Muscle layer of colon (tissue), 2 donors: Measurements from ENCODE around the gene GRM1.
A peak's percentile ranks its signal among the peaks of the same experiment; 100 is the strongest.

ENCODE experiments used
- H3K27ac ChIP-seq: one replicate; pipeline ENCODE4 v1.7.0; 2013; ENCODE audit warnings: low read depth, mild to moderate bottlenecking, low read length, moderate library complexity
- H3K27me3 ChIP-seq, 2 donors: one replicate each; pipeline ENCODE4 v1.7.0; 2013; ENCODE audit warnings: low read length in 2 of 2, mild to moderate bottlenecking in 2 of 2; ENCODE audit not compliant: insufficient read depth in 2 of 2, control insufficient read depth in 1 of 2
- H3K36me3 ChIP-seq: one replicate; pipeline ENCODE4 v1.7.0; 2013; ENCODE audit warnings: mild to moderate bottlenecking, low read length; ENCODE audit not compliant: insufficient read depth
- H3K4me1 ChIP-seq: one replicate; pipeline ENCODE4 v1.7.0; 2013; ENCODE audit warnings: mild to moderate bottlenecking, low read length; ENCODE audit not compliant: insufficient read depth
- H3K4me3 ChIP-seq, 2 donors: one replicate each; pipeline ENCODE4 v1.7.0; 2013; ENCODE audit warnings: low read length in 2 of 2, low read depth in 1 of 2, mild to moderate bottlenecking in 1 of 2, moderate library complexity in 1 of 2
- H3K9ac ChIP-seq: one replicate; pipeline ENCODE4 v1.7.0; 2013; ENCODE audit warnings: low read length
- H3K9me3 ChIP-seq: one replicate; pipeline ENCODE4 v1.7.0; 2013; ENCODE audit warnings: mild to moderate bottlenecking, low read length
- donor health status: abdominal sarcoma.
- donor health status: Adenocarcinoma of cecum.

GRM1 gene

GRCh38 chr6:146433881-146434731 lies 405.2 kb downstream of the GRM1 start:
- Histone ChIP-seq H3K27ac (no peak overlapping the region), H3K9me3 (no peaks in the 10 kb centered on the region), H3K4me1 (no peaks in the 10 kb centered on the region), H3K9ac (no peak overlapping the region), H3K4me3 (peak overlapping the region; percentile 46 to 61), H3K27me3 (peaks cover 0 to 6% of the 10 kb centered on the region in 2 donors), H3K36me3 (no peaks in the 10 kb centered on the region)

- H3K4me3 ChIP-seq, result peak overlapping the region; percentile 46 to 61
- peaks cover 0 to 6% of the 10 kb centered on the region in 2 donors for H3K27me3 ChIP-seq
- no peaks in the 10 kb centered on the region for H3K36me3 ChIP-seq
- H3K4me1 ChIP-seq, result no peaks in the 10 kb centered on the region
- H3K9ac ChIP-seq, result no peak overlapping the region
- H3K27ac ChIP-seq, result no peak overlapping the region
- H3K9me3 ChIP-seq, result no peaks in the 10 kb centered on the region
Observed at GRCh38 chr6:146434732-146435390, 406.0 kb downstream of the GRM1 start.

DNA sequence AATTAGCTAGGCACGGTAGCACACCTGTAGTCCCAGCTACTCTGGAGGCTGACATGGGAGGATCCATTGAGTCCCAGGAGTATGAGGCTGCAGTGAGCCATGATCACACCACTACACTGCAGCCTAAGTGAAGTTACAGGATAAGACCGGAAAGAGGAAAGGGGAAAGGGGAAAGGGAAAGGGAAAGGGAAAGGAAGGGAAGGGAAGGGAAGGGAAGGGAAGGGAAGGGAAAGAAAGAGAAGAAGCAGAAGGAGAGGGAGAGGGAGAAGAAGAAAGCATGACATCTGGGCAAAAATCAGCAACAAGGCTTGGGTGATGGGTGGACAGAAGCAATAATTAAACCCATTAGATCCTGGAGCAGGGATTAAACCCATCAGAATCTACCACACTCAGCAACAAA lies 413.0 kb downstream of the GRM1 start:
- no peaks in the 10 kb centered on the region for H3K4me1 ChIP-seq
- no peak overlapping the region for H3K4me3 ChIP-seq
- H3K36me3 ChIP-seq, result no peaks in the 10 kb centered on the region
- H3K9me3 ChIP-seq, result no peaks in the 10 kb centered on the region
- no peaks in the 10 kb centered on the region for H3K27me3 ChIP-seq
- no peak overlapping the region for H3K27ac ChIP-seq
- no peak overlapping the region for H3K9ac ChIP-seq

DNA sequence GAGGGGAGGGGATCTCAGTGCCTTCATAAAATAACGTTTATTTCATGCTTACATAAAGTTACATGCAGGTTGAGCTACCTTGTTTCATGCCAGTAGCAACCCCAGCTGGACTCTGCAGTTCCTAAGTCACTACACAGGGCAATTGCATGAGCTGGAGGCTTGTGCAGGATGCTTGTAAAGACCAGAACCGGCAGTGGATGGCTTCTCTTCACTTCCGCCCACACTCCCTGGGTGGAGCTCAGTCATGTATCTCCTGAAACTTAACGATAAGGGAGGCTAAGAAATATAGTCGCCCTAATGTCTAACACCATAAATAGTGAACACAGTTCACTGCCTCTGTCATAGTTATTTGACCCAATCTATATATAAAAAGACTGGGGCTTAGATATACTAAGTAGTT lies 415.3 kb downstream of the GRM1 start:
- Histone ChIP-seq H3K27ac (no peak overlapping the region), H3K9me3 (no peaks in the 10 kb centered on the region), H3K4me1 (no peaks in the 10 kb centered on the region)

DNA sequence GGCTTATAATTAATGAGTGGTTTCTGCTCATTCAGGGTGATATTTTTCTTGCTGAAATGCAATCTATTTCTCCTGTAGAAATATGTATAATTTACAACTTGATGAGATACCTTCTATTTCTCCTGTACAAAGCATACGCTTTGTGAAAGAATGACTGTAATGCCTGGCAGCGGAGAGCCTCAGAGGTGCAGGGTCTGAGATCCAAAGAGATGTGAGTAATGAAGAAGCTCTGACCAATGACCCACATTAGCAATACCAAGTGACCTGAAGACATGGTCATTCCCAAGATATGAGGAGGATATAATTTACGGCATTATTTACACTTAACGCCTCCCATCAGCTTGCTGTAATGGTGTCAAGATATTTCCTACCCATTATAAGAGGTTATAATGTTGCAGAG lies 416.4 kb downstream of the GRM1 start:
- Histone ChIP-seq H3K9me3 (no peaks in the 10 kb centered on the region), H3K4me3 (no peak overlapping the region), H3K9ac (no peak overlapping the region), H3K27ac (no peak overlapping the region), H3K36me3 (no peaks in the 10 kb centered on the region), H3K4me1 (no peaks in the 10 kb centered on the region), H3K27me3 (no peaks in the 10 kb centered on the region)

More for the DNA sequence above, 415.3 kb downstream of the GRM1 start:
- H3K9ac ChIP-seq, result no peak overlapping the region
- H3K36me3 ChIP-seq, result no peaks in the 10 kb centered on the region
- H3K27me3 ChIP-seq, result no peaks in the 10 kb centered on the region
- H3K4me3 ChIP-seq, result no peak overlapping the region

DNA sequence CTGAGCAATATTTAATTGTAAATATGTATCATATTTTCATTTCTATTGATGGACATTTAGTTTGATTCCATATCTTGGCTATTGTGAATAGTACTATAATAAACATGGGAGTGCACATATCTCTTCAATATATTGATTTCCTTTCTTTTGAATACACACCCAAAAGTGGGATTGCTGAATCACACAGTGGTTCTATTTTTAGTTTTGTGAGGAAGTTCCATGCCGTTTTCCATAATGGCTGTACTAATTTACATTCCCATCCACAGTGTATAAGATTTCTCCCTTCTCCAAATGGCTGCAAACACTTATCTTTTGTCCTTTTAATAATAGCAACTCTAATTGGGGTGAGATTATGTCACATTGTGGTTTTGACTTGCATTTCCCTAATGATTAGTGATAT lies 428.0 kb downstream of the GRM1 start:
- Histone ChIP-seq H3K4me3 (no peak overlapping the region), H3K9me3 (peaks cover 4% of the 10 kb centered on the region), H3K9ac (no peak overlapping the region), H3K27ac (no peak overlapping the region), H3K4me1 (no peaks in the 10 kb centered on the region), H3K36me3 (no peaks in the 10 kb centered on the region), H3K27me3 (no peaks in the 10 kb centered on the region)

- H3K36me3 ChIP-seq, result no peaks in the 10 kb centered on the region
- H3K27ac ChIP-seq, result no peak overlapping the region
- peaks cover 4% of the 10 kb centered on the region for H3K9me3 ChIP-seq
- H3K27me3 ChIP-seq, result no peaks in the 10 kb centered on the region
- no peak overlapping the region for H3K4me3 ChIP-seq
- no peak overlapping the region for H3K9ac ChIP-seq
- no peaks in the 10 kb centered on the region for H3K4me1 ChIP-seq
Observed at GRCh38 chr6:146460941-146461340, 432.1 kb downstream of the GRM1 start.

DNA sequence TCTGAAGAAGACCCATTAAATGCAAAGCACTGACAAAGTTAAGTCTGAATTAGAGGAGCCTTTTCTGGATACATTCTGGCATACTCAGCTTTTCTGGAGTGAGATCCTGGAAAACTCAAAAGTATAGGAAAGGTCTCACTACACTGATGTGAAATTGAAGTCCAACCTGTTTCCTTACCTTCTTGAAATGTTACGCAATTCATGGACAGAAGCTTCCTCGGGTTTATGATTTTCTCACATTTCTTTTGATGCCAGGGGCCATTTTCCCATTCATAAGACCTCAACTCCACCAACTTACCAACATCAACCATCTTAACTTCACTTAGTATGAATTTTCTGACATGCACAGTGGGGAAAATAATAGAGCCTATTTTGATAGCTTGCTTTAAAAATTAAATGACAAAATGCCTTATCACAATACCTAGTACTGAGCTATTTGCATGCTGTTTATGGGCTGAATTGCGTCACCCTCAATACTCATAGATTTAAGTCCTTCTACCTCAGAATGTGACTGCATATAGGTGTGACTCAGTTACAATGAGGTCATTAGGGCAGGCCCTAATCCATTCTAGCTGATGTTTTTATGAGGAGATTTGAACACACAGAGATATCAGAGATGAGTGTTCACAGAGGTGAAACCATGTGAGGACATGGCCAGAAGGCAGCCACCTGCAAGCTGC lies 441.4 kb downstream of the GRM1 start:
- Histone ChIP-seq H3K27ac (no peak overlapping the region), H3K27me3 (no peaks in the 10 kb centered on the region), H3K9me3 (no peaks in the 10 kb centered on the region), H3K36me3 (no peaks in the 10 kb centered on the region), H3K4me1 (no peaks in the 10 kb centered on the region), H3K9ac (no peak overlapping the region), H3K4me3 (no peak overlapping the region)

DNA sequence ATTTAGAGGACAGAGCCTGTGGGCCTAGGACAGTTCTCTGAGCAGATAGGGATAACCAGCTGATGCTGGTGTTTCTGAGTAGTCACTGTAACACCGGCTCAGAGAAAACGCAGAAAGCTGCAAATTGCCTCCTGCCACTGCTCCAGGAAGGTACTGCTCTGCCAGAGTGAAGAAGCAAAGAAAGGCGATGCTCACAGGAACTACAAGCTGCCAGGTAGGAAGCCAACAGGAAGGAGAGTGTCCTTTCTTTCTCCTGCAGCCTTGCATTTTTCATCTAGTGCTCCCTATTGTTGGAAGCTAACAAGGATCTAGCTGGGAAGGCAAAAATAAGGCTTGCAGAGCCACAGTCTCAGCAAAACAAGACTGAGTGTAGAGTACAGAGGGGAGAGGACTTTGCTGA lies 444.1 kb downstream of the GRM1 start:
- H3K36me3 ChIP-seq, result no peaks in the 10 kb centered on the region
- H3K4me3 ChIP-seq, result no peak overlapping the region
- no peaks in the 10 kb centered on the region for H3K4me1 ChIP-seq
- no peak overlapping the region for H3K27ac ChIP-seq
- H3K9ac ChIP-seq, result no peak overlapping the region
- no peaks in the 10 kb centered on the region for H3K27me3 ChIP-seq
- no peaks in the 10 kb centered on the region for H3K9me3 ChIP-seq

DNA sequence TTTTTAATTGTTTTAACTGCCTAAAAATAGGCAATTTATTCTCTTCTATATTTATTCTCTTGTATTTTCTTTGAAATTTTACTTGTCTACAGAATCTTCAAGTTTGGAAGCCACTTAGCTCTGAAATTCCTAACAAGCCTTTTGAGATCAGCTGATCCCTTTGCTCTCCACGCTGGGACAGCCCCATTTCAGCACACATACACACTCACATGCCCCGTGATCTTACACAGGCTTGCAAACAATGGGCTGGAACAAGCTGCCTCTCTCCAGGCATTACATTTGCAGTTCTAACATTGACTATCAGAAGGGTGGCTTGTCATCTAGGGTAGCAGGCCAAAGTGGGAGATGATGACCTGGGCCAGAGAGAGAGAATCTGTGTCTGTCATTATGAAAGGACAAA lies 452.7 kb downstream of the GRM1 start:
- Histone ChIP-seq H3K4me3 (no peak overlapping the region), H3K9ac (no peak overlapping the region), H3K9me3 (no peaks in the 10 kb centered on the region), H3K36me3 (no peaks in the 10 kb centered on the region), H3K27me3 (no peaks in the 10 kb centered on the region), H3K27ac (no peak overlapping the region), H3K4me1 (no peaks in the 10 kb centered on the region)

DNA sequence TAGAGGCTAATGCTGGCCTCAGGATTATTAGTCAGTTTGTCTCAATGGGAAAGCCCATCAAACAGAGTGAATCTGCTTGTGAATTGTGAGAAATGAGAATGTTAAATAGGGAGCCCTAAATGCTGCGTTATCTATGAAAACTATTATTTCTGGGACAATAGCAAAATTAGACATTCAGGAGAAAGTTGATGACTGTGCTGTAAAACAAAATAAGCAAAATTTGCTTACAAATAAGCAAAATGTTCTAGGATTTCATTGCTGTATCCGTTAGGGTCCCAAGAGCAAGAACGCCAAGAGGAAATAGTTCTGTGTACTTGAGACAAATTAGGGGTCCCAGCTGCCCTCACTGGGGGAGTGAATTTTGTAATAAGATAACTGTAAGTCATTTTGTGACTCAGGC lies 455.5 kb downstream of the GRM1 start:
- Histone ChIP-seq H3K4me1 (no peaks in the 10 kb centered on the region), H3K4me3 (no peak overlapping the region), H3K27me3 (no peaks in the 10 kb centered on the region), H3K27ac (no peak overlapping the region), H3K9me3 (no peaks in the 10 kb centered on the region), H3K9ac (no peak overlapping the region), H3K36me3 (no peaks in the 10 kb centered on the region)
